HG03439 (cell line): ENCODE measurements around the gene GAB2.
"Not testable (repeated sequence)": the region's sequence is repeated elsewhere in the genome, so short reads cannot be mapped to it uniquely, and the experiment has no call there.

ENCODE experiments used
- ATAC-seq: cut with Tn5 transposase; IDR thresholded peaks from one replicate; pipeline ENCODE4 v1.9.1; 2021; ENCODE audit warnings: mild to moderate bottlenecking, moderate library complexity; ENCODE audit not compliant: unreplicated experiment

The GAB2 gene

GRCh38 chr11:78193806-78194205, 223.8 kb downstream of the GAB2 start:
- no peak for ATAC-seq

GRCh38 chr11:78192911-78193351, 224.7 kb downstream of the GAB2 start:
- no peak for ATAC-seq

DNA sequence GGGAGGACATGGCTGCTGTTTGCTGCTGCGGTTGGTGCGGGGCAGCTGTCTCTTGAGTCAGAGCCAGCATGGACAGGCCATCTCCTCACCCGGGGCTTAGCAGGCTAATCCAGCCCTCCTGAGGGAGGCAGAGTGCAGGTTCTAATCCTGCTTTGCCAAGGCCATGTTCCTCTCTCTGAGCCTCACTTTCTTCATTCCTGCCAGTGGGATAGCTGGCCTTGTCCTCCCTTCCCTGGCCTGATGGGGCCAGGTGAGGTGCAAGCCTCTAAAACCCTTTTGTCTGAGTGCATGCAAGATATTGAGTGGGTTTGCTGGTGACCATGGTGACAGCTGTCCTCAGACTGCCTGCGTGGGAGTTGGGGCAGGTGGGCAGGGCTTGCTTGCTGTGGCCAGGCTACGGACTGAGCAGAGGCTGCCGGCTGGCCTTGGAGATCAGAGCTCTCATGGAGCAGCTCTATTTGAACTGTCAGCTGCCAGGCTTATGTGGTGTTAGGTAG, 225.3 kb downstream of the GAB2 start:
- no peak for ATAC-seq

- ATAC-seq, result no peak
Observed at GRCh38 chr11:78190871-78191538, 226.6 kb downstream of the GAB2 start.

DNA sequence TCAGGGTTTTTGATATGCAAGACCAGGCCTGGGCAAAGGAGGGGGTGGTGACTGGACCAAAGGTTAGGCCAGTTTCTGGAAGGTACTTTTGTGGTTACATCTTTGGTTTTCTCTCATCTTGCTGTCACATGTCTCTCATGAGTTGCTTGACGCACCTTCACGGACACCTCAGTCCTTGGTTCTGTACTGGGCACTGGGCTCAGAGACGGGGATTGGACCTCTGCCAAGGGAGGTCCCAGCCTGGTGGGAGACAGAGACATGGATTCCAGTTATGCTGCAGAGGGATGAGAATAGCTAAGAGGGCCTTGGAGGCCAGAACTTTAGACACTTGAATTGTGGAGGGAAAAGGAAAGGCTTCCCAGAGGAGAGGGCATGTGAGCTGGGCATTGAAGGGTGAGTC, 227.2 kb downstream of the GAB2 start:
- no peak for ATAC-seq

DNA sequence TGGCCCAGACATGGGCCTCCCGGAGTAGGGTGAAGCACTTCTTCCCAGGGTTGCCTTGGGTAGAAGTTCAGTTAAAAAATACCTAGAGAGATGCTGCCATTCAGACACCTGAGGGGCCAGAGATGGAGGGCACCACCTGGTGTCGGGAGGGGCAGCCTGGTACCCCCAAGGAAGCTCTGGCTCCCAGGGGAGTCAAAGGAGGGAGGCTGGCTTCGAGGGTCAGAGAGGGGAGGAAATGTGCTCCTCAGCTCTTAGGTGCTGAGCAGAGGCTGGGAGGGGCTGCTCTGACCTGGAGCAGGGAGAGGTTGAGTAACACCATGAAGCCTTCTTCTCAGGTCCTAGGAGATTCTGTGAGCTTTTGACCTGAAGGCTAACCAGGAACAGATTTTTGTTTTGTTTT, 227.8 kb downstream of the GAB2 start:
- no peak for ATAC-seq

GRCh38 chr11:78189174-78189724, 228.4 kb downstream of the GAB2 start:
- no peak for ATAC-seq

GRCh38 chr11:78188286-78189173, 229.1 kb downstream of the GAB2 start, which contains the start of the genes KCTD21 and USP35:
KCTD21 (minus strand) TSS chr11:78188626; CDS start chr11:78174554, 14,072 bp downstream.
USP35 (plus strand) TSS chr11:78188919; CDS start chr11:78196246, 7,327 bp downstream.
- peak; percentile 95 for ATAC-seq

- ATAC-seq, result peak; percentile 26
Observed at GRCh38 chr11:78187366-78188285, 230.0 kb downstream of the GAB2 start.

DNA sequence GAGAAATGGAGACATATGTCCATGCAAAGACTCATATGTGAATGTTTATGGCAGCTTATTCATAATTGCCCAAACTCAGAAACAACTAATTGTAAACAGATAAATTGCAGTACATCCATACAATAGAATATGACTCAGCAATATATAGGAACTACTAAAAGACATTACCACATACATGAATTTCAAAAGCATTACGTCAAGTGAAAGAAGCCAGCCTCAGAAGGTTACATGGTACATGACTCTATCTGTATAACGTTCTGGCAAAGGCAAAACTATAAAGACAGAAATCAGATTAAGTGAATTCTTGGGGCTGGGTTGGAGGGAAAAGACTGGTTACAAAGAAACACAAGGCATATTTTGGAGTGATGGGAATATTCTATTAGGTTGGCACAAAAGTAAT, 236.4 kb downstream of the GAB2 start:
- ATAC-seq, result no peak

- ATAC-seq, result no peak
Observed at GRCh38 chr11:78180751-78181150, 236.9 kb downstream of the GAB2 start.

DNA sequence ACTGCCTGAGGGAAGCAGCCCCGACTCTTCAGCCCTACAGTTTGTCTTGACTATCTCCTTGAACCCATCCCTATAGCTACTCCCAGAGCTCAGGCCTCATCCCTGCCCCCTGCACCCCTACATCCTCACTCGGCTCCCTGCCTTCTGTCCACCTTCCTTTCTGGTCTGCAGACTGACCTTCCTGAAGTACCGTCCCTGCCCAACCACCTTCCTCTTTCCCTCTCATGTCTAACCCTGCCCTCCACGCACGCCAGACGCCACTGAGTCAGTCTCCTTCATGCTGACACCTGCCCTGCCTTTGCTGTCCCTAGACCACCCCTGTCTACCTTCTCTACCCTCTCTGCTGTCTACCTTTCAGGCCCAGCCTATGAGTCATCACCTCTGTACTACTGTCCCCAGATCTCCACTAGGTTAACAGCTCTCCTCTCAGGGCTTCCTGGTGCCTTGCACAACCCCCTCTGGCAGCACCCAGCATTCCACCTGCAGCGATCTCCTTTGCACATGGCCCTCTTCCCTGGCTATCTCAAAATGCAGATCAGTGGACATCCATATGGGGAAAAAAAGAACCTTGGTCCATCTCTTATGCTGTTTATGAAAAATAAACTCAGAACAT, 238.1 kb downstream of the GAB2 start:
- ATAC-seq, result no peak

- ATAC-seq, result no peak
Observed at GRCh38 chr11:78177216-78177615, 240.4 kb downstream of the GAB2 start.

DNA sequence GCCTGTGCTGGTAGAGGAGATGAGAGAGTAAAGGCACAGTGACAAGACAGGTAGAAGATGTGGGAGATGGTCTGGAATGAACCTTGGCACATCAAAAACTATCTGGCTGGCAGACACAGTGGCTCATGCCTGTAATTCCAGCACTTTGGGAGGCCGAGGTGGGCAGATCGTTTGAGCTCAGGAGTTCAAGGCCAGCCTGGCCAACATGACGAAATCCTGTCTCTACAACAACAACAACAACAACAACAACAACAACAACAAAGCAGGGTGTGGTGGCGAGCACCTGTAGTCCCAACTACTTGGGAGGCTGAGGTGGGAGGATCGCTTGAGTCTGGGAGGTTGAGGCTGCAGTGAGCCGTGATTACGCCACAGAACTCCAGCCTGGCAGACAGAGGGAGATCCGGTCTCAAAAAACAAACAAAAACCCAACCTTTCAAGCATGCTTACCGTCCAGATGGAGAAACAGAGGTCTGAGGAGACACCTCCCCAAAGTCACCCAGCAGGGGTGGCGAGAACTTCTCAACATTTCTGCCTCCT, 240.9 kb downstream of the GAB2 start:
- ATAC-seq, result no peak

- ATAC-seq, result not testable (repeated sequence)
Observed at GRCh38 chr11:78175862-78176261, 241.8 kb downstream of the GAB2 start.

GRCh38 chr11:78171951-78172350, 245.7 kb downstream of the GAB2 start:
- ATAC-seq, result no peak

- ATAC-seq, result no peak
Observed at GRCh38 chr11:78170874-78171549, 246.6 kb downstream of the GAB2 start.

- ATAC-seq, result no peak
Observed at GRCh38 chr11:78170413-78170812, 247.2 kb downstream of the GAB2 start.
